ENCODE data around the gene LYSMD1. TPM values are rescaled to one million over a fixed set of nuclear protein-coding genes. Genes with fewer than 3 reads are reported as not detected.

LYSMD1 gene
- total and polyA plus RNA-seq, 2 of the 4 experiments (the other 2 are of a cell fraction), result 5.9 to 10.4 TPM

GRCh38 chr1:151143057-151143435 is 22.7 kb downstream of the LYSMD1 start:
- Histone ChIP-seq H2BK5ac (ENCODE audit: low read depth, low read length, poor library complexity, severe bottlenecking) (no peak overlapping the region), H4K91ac (ENCODE audit: insufficient read depth, low read depth, low read length) (no peak overlapping the region), H2AK9ac (replicated peaks; ENCODE audit: low read depth, low read length, poor library complexity) (no peak overlapping the region), H3K27ac (ENCODE audit: insufficient read depth, low read length) (no peak overlapping the region), H3K9ac (ENCODE audit: low read depth, low read length) (no peak overlapping the region), H3K9me1 (ENCODE audit: insufficient read depth, low read length) (peaks cover 4% of the 10 kb centered on the region; the same call in 1 of the 2 replicates), H3K27me3 (ENCODE audit: control insufficient read depth, insufficient read depth, low read length) (peaks cover 2% of the 10 kb centered on the region; the same call in 1 of the 2 replicates), H4K5ac (ENCODE audit: low read depth, low read length) (no peak overlapping the region), H3K56ac (ENCODE audit: extremely low read depth, insufficient read depth, low read length) (no peak overlapping the region), H4K20me1 (ENCODE audit: insufficient read depth, low read length) (peaks cover 5% of the 10 kb centered on the region; the same call in 1 of the 2 replicates), H3K79me1 (ENCODE audit: low read depth in 1 of 2, low read length in 2 of 2) (peaks cover 0 to 6% of the 10 kb centered on the region in 2 experiments; a peak in 1 of 4 replicates), H3K4me1 (ENCODE audit: control insufficient read depth, insufficient read depth, low read length) (peaks cover 5% of the 10 kb centered on the region), H3K4me3 (ENCODE audit: insufficient read depth, low read depth, low read length) (no peak overlapping the region), H3K4me2 (ENCODE audit: low read depth, low read length) (no peak overlapping the region), H2BK20ac (ENCODE audit: low read depth, low read length) (no peak overlapping the region), H3K36me3 (ENCODE audit: control insufficient read depth, insufficient read depth, low read length) (peaks cover 4% of the 10 kb centered on the region; the same call in 1 of the 2 replicates), H4K8ac (ENCODE audit: low read depth in 2 of 2, low read length in 2 of 2) (no peak overlapping the region), H3K4ac (ENCODE audit: low read depth, low read length) (no peak overlapping the region), H2BK120ac (ENCODE audit: low read depth, low read length) (no peak overlapping the region), H3K9me3 (ENCODE audit: control insufficient read depth, insufficient read depth, low read length) (no peaks in the 10 kb centered on the region), H2AFZ (replicated peaks; ENCODE audit: low read length, poor library complexity) (no peak overlapping the region), H3K23ac (ENCODE audit: low read depth, low read length) (no peak overlapping the region), H2BK15ac (ENCODE audit: low read depth, low read length) (no peak overlapping the region), H3K18ac (ENCODE audit: low read depth, low read length) (no peak overlapping the region), H3K14ac (replicated peaks; ENCODE audit: low read depth, low read length) (no peak overlapping the region), H2AK5ac (ENCODE audit: low read depth, low read length) (no peak overlapping the region)
- no TSS peak for BruUV-seq (replicated peaks)
- dilution Hi-C loops (cut with HindIII; ENCODE audit: low sequenced_read_pairs, unreplicated experiment) (no loop called here), in situ Hi-C loops (cut with MboI; ENCODE audit: low sequenced_read_pairs) (no loop called here), intact Hi-C loops (cut with micrococcal nuclease) (no loop called here)
- no peak for ATAC-seq (ENCODE audit: low read depth)
- CTCF ChIA-PET, result no interaction called here
- no peak for TF ChIP-seq FOS (IDR thresholded peaks at IDR 0.05; ENCODE audit: low read depth, low read length)
- TF ChIP-seq RAD21 (IDR thresholded peaks at IDR 0.05; ENCODE audit: low read length), result no peak
- TF ChIP-seq CTCF (conservative IDR thresholded peaks at IDR 0.05; ENCODE audit: low read depth, low read length), result no peak
- no peak for TF ChIP-seq MAFK (IDR thresholded peaks at IDR 0.05; ENCODE audit: low read depth, low read length)
- no peak for TF ChIP-seq MXI1 (IDR thresholded peaks at IDR 0.05; ENCODE audit: borderline replicate concordance, low read depth, low read length)
- TF ChIP-seq POLR2A (IDR thresholded peaks at IDR 0.05; ENCODE audit: low read depth, low read length), result no peak
- TF ChIP-seq USF2 (IDR thresholded peaks at IDR 0.05; ENCODE audit: low read depth, low read length), result no peak
- TF ChIP-seq ELK1 (IDR thresholded peaks at IDR 0.05; ENCODE audit: borderline replicate concordance, low read depth, low read length), result no peak
- TF ChIP-seq RCOR1 (IDR thresholded peaks at IDR 0.05; ENCODE audit: insufficient replicate concordance, low read length), result no peak
- TF ChIP-seq CHD1 (IDR thresholded peaks at IDR 0.05; ENCODE audit: low read depth, low read length), result no peak
- no peak for TF ChIP-seq RFX5 (IDR thresholded peaks at IDR 0.05; ENCODE audit: low read depth, low read length)
- TF ChIP-seq SMC3 (IDR thresholded peaks at IDR 0.05; ENCODE audit: low read depth, low read length), result no peak
- DNase-seq, result no peak
- POLR2A ChIA-PET (ENCODE audit: unreplicated experiment), result no interaction called here
- no CpG with 5 or more reads among the region's 7 CpGs for WGBS, 2 experiments (ENCODE audit: extremely low coverage in 2 of 2, insufficient read length in 1 of 2)

Measured in IMR-90 (cell line).